K562 (cell line): Measurements from ENCODE around the gene AJUBA. TPM values are rescaled to one million over a fixed set of nuclear protein-coding genes. Genes with fewer than 3 reads are reported as not detected.

Source experiments
- BCOR ChIP-seq: fragments of 450-650 bp; IDR thresholded peaks from 2 replicates; pipeline ENCODE4 v1.6.1; 2016
- DDX20 ChIP-seq: fragments of 450-650 bp; IDR thresholded peaks from 2 replicates; pipeline ENCODE4 v1.6.1; 2016; ENCODE audit warnings: missing genetic modification characterization, low read depth, mild to moderate bottlenecking, missing compliant biosample characterization, moderate library complexity
- ETV1 ChIP-seq: fragments of 450-650 bp; conservative IDR thresholded peaks from 2 replicates; pipeline ENCODE4 v1.6.1; 2016; ENCODE audit warnings: missing genetic modification characterization, control low read depth, low read depth, missing compliant biosample characterization
- FOXK1 ChIP-seq: sonication (generic); formaldehyde crosslinking; IDR thresholded peaks from 2 replicates; pipeline ENCODE4 v1.8.0; 2022; ENCODE audit warnings: missing genetic modification reagents, mild to moderate bottlenecking, borderline replicate concordance
- GABPB1 ChIP-seq: sonication (generic); formaldehyde crosslinking; IDR thresholded peaks from 2 replicates; pipeline ENCODE4 v1.8.0; 2022; ENCODE audit warnings: mild to moderate bottlenecking, missing genetic modification reagents
- GTF2B ChIP-seq: IDR thresholded peaks from 2 replicates; pipeline ENCODE4 v1.6.1; 2011; ENCODE audit not compliant: insufficient read length; ENCODE audit errors: extremely low read depth
- L3MBTL2 ChIP-seq: fragments of 450-650 bp; IDR thresholded peaks from 2 replicates; pipeline ENCODE4 v1.6.1; 2016; ENCODE audit warnings: mild to moderate bottlenecking, moderate library complexity
- NR3C1 ChIP-seq: sonication (generic); formaldehyde crosslinking; IDR thresholded peaks from 2 replicates; pipeline ENCODE4 v1.8.1; 2022; ENCODE audit warnings: missing genetic modification reagents
- PML ChIP-seq: IDR thresholded peaks from 2 replicates; pipeline ENCODE4 v1.6.1; 2012; ENCODE audit warnings: low read length, inconsistent platforms
- RBBP5 ChIP-seq: fragments of 200-600 bp; sonication (generic); IDR thresholded peaks from 2 replicates; pipeline ENCODE4 v1.6.1; 2012; ENCODE audit warnings: borderline replicate concordance, mild to moderate bottlenecking, low read length, control low read depth, inconsistent platforms; ENCODE audit not compliant: insufficient read depth, poor library complexity, severe bottlenecking
- TAF9B ChIP-seq: fragments of 450-650 bp; IDR thresholded peaks from 2 replicates; pipeline ENCODE4 v1.6.1; 2018; ENCODE audit warnings: mild to moderate bottlenecking; ENCODE audit not compliant: partially characterized antibody
- ZNF174 ChIP-seq: fragments of 250-450 bp; sonication (Bioruptor Pico); IDR thresholded peaks from 2 replicates; pipeline ENCODE4 v1.4.0; 2020; ENCODE audit warnings: mild to moderate bottlenecking
- ZNF184 ChIP-seq: sonication (generic); formaldehyde crosslinking; IDR thresholded peaks from 2 replicates; pipeline ENCODE4 v1.5.0; 2020; ENCODE audit warnings: missing genetic modification reagents
- ZNF217 ChIP-seq: sonication (generic); formaldehyde crosslinking; IDR thresholded peaks from 2 replicates; pipeline ENCODE4 v1.8.0; 2022; ENCODE audit warnings: mild to moderate bottlenecking, missing genetic modification reagents
- ZNF263 ChIP-seq: sonication (generic); formaldehyde crosslinking; IDR thresholded peaks from 2 replicates; pipeline ENCODE4 v1.8.0; 2022; ENCODE audit warnings: mild to moderate bottlenecking, missing genetic modification reagents, borderline replicate concordance
- ZNF282 ChIP-seq: sonication (generic); formaldehyde crosslinking; IDR thresholded peaks from 2 replicates; pipeline ENCODE4 v1.8.1; 2023; ENCODE audit warnings: missing genetic modification reagents
- ZNF431 ChIP-seq: sonication (generic); formaldehyde crosslinking; IDR thresholded peaks from 2 replicates; pipeline ENCODE4 v1.8.0; 2022; ENCODE audit warnings: mild to moderate bottlenecking, missing genetic modification reagents
- ZNF518B ChIP-seq: fragments of 250-450 bp; sonication (Bioruptor Pico); IDR thresholded peaks from 2 replicates; pipeline ENCODE4 v1.5.0; 2021; ENCODE audit warnings: mild to moderate bottlenecking, moderate library complexity
- ZNF561 ChIP-seq: fragments of 450-650 bp; formaldehyde crosslinking; conservative IDR thresholded peaks from 2 replicates; pipeline ENCODE4 v1.4.0; 2020; ENCODE audit warnings: mild to moderate bottlenecking, moderate library complexity
- ZNF696 ChIP-seq: fragments of 250-450 bp; sonication (Bioruptor Pico); conservative IDR thresholded peaks from 2 replicates; pipeline ENCODE4 v1.4.0; 2020; ENCODE audit warnings: mild to moderate bottlenecking, moderate library complexity
- ZNF79 ChIP-seq: fragments of 250-450 bp; sonication (Bioruptor Pico); IDR thresholded peaks from 2 replicates; pipeline ENCODE4 v1.4.0; 2020; ENCODE audit warnings: low read depth, mild to moderate bottlenecking, moderate library complexity
- polyA plus RNA-seq, 8 experiments: library from polyadenylated mRNA; depleted of rRNA in 4 of 8; stranded (reverse) in 5 of 8; unstranded in 3 of 8; fragments of >200 nt; fragmentation: Nextera tagmentation in 2 of 8; fragmentation: Illumina TruSeq in 1 of 8; extraction: Ambion mirVana in 2 of 8; extraction: Trizol in 1 of 8; gene quantifications; 2 replicates each; pipeline versions ENCODE4 v1.2.1 to v1.2.3, GENCODE V29; 2011 to 2014; ENCODE audit warnings: inconsistent platforms in 1 of 8, missing spikeins in 1 of 8
- total RNA-seq, 7 experiments: library from RNA; depleted of rRNA in 6 of 7; stranded (reverse); fragments of >200 nt in 6 of 7; fragmentation: Illumina TruSeq in 2 of 7; extraction: Trizol in 2 of 7; gene quantifications; 2 replicates each; pipeline versions ENCODE4 v1.2.1 to v1.2.3, GENCODE V29; 2011 to 2021; ENCODE audit warnings: low replicate concordance in 1 of 7
- TF ChIP-seq, protein P1 (sequence below): fragments of 250-450 bp; sonication (Bioruptor Pico); IDR thresholded peaks from 2 replicates; pipeline ENCODE4 v1.8.0; 2022; ENCODE audit warnings: moderate library complexity, mild to moderate bottlenecking, inconsistent platforms

The AJUBA gene
- total and polyA plus RNA-seq, 9 of the 15 experiments (the other 6 are each of a cell fraction or from before 2014, with no cell fraction given), result 0.73 to 4.7 (median 2.8) TPM

DNA sequence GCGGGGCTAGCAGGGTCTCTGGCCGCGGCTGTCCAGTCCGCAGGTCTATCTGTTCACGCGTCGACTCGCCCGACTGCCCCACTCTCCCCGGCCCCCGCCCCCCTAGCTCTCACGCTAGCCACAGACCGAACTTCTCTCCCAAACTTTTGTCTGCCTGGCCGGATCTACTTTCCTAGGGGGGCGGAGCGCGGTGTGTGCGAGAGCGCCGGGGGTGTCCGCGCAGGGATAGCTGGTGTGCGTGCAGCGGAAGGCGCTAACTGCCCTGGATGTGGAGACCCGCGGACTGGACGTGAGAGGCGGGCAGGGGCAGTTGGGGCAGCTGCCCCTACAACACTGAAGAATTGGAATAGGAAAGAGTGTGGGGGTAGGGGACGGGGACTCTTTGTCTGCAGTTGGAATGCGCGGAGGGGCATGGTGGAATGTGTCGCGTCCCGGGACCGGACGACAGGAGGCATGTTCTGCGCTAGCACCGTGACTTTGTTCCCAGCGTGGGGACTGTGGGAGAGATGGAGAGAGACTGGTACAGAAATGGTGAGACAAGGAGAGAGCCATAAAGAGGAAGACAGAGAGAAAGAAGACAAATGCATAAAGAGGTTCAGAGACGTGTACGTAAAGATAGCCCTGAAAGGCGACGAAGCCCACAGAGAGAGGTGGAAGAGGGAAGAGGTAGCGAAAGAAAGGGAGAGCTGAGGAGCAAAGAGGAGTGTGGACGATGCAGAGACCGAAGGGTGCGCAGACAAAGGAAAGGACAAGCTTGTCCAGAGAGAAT, at the start of gene AJUBA (continued):
- no peak for TF ChIP-seq ZNF518B
- TF ChIP-seq ETV1 (tag), result peak; percentile 95
- peak; percentile 71 for TF ChIP-seq GABPB1 (CRISPR knock-in tag)
- peak; percentile 30; the same call in 1 of the 2 replicates for TF ChIP-seq ZNF431
- peak; percentile 92 for TF ChIP-seq L3MBTL2
- no peak for TF ChIP-seq ZNF217
- TF ChIP-seq FOXK1 (CRISPR knock-in tag), result no peak
- no peak for TF ChIP-seq DDX20
- no peak for TF ChIP-seq ZNF282
- no peak for TF ChIP-seq NR3C1
- TF ChIP-seq TAF9B, result peak; percentile 72
- no peak for TF ChIP-seq PML
- no peak for TF ChIP-seq ZNF561 (CRISPR knock-in tag)
- TF ChIP-seq GTF2B, result no peak
- no peak for TF ChIP-seq ZNF79 (CRISPR knock-in tag)
- TF ChIP-seq ZNF696, result no peak
- TF ChIP-seq, protein P1, sequence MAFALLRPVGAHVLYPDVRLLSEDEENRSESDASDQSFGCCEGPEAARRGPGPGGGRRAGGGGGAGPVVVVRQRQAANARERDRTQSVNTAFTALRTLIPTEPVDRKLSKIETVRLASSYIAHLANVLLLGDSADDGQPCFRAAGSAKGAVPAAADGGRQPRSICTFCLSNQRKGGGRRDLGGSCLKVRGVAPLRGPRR (CRISPR knock-in tag), result no peak
- TF ChIP-seq ZNF263 (CRISPR knock-in tag), result peak; percentile 63; the same call in 1 of the 2 replicates
- no peak for TF ChIP-seq ZNF174 (CRISPR knock-in tag)
- peak; percentile 89 for TF ChIP-seq BCOR
- TF ChIP-seq ZNF184 (CRISPR knock-in tag), result no peak
- peak; percentile 67 for TF ChIP-seq RBBP5
